GM12865 (cell line): ENCODE measurements around the gene SREBF1.

ENCODE experiments used
- DNase-seq: peaks from one replicate; pipeline ENCODE4 v3.0.0; 2010; ENCODE audit warnings: low read depth
- H3K4me3 ChIP-seq: 2 replicates; pipeline ENCODE4 v1.5.1; 2011; ENCODE audit warnings: mild to moderate bottlenecking, low read depth, low read length, control low read depth
- TF ChIP-seq, protein P1 (sequence below): IDR thresholded peaks from 2 replicates; pipeline ENCODE4 v1.5.1; 2011; ENCODE audit warnings: low read length, control low read depth, low read depth, inconsistent platforms; ENCODE audit not compliant: insufficient read depth; ENCODE audit errors: missing control alignments

Gene SREBF1

DNA sequence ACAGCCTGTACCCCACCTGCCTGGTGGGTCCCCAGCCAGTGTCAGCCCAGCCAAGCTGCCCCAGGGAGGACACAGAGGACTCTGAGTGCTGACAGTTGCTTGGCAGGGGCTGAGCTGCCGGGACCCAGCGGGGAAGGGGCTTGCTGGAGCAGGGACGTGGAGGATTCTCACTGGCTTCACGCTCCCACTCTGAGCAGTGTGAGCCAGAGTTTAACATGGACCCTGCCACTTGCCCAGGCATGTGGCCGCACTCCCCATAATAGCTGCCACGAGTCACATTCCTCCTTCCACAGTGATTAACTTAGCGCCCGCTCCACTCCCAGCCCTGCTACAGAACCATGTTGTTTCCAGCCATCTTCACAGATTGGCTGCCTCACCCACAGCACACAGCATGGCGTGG lies 31.2 kb downstream of the SREBF1 start:
- H3K4me3 ChIP-seq: no peak overlapping the region
- TF ChIP-seq, protein P1, sequence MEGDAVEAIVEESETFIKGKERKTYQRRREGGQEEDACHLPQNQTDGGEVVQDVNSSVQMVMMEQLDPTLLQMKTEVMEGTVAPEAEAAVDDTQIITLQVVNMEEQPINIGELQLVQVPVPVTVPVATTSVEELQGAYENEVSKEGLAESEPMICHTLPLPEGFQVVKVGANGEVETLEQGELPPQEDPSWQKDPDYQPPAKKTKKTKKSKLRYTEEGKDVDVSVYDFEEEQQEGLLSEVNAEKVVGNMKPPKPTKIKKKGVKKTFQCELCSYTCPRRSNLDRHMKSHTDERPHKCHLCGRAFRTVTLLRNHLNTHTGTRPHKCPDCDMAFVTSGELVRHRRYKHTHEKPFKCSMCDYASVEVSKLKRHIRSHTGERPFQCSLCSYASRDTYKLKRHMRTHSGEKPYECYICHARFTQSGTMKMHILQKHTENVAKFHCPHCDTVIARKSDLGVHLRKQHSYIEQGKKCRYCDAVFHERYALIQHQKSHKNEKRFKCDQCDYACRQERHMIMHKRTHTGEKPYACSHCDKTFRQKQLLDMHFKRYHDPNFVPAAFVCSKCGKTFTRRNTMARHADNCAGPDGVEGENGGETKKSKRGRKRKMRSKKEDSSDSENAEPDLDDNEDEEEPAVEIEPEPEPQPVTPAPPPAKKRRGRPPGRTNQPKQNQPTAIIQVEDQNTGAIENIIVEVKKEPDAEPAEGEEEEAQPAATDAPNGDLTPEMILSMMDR: no peak

DNA sequence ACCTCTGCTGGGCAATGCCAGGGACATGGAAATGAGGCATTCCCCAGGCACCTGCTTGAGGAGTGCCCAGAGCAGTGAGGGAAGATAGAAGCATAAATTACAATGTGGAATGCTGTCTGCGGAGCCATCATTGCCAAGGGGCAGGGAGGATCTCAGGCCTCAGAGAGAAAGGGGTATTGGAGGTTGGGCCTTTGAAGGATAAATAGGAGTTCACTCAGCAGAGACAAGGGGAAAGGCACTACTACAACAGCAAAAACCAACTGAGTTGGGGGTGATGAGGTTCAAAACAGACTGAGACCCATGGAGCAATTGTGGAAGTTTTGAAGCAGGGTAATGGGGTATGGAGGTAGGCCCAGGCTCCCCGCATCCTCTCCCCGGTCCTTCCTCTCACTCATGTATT lies 32.8 kb downstream of the SREBF1 start:
- H3K4me3 ChIP-seq: no peak overlapping the region
- TF ChIP-seq, protein P1: no peak
- DNase-seq: no peak

More for the DNA sequence above, 31.2 kb downstream of the SREBF1 start:
- DNase-seq: no peak

DNA sequence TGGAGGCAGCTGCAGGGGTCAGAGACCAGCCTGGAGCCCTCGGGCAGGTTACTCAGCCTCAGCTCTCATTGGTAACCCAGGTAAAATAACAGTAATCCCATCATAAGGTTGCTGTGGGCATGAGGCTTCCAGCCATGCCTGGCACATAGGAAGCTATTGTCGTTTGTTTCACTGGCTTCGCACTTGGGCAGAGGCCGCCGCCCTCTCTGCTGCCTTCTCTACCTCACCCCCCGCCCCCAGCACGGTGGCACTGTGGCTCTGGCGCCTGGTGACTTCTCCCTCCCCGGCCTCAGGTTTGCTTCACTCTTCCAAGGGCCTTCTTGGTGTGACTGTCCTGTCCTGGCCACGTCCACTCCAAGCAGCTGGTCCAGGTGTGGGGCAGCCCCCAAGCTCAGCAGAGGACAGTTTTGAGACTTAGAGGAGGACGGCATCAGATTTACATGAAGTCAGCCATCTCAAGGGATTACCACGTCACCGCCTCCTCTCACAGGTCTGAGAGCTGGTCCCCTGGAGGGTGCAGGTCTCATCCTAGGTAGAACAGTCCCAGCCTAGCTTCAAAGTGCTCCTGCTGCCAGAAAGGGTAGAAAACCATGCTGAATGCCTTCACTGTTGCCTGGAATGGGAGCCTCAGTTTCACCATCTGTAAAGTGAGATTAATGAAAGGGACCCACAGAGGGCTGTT lies 34.8 kb downstream of the SREBF1 start:
- H3K4me3 ChIP-seq: no peak overlapping the region
- DNase-seq: no peak
- TF ChIP-seq, protein P1: no peak

- H3K4me3 ChIP-seq: no peak overlapping the region
- TF ChIP-seq, protein P1: no peak
- no peak for DNase-seq
These were observed 36.2 kb downstream of the SREBF1 start for GRCh38 chr17:17800504-17801021.

- no peak overlapping the region for H3K4me3 ChIP-seq
- DNase-seq: no peak
- TF ChIP-seq, protein P1: no peak
These were observed 38.1 kb downstream of the SREBF1 start for GRCh38 chr17:17798573-17799255.

DNA sequence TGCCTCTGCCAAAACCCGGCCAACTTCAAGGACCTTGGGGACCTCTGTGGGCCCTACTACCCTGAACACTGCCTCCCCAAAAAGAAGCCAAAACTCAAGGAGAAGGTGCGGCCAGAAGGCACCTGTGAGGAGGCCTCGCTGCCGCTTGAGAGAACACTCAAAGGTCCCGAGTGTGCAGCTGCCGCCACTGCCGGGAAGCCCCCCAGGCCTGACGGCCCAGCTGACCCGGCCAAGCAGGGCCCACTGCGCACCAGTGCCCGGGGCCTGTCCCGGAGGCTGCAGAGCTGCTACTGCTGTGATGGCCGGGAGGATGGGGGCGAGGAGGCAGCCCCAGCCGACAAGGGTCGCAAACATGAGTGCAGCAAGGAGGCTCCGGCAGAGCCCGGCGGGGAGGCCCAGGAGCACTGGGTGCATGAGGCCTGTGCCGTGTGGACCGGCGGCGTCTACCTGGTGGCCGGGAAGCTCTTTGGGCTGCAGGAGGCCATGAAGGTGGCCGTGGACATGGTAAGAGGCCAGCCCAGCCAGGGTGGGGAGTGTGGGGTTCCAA lies 38.7 kb downstream of the SREBF1 start:
- H3K4me3 ChIP-seq: no peak overlapping the region
- TF ChIP-seq, protein P1: no peak
- no peak for DNase-seq
